Activated CD8-positive, alpha-beta memory T cell treated with anti-CD3 and anti-CD28 coated beads, Interleukin-2, amount 50 U/mL, for 1 hour (primary cell): ENCODE results near the gene IFNB1.

Source experiments
- DNase-seq: peaks from one replicate; pipeline ENCODE4 v3.0.0-alpha.2; 2020; ENCODE audit errors: extremely low read depth

The IFNB1 gene

GRCh38 chr9:21077781-21078180 is at the start of gene IFNB1:
IFNB1 (minus strand) TSS chr9:21077942; CDS start chr9:21077869, 73 bp downstream.
- DNase-seq: no peak

GRCh38 chr9:21121595-21122251 is 44.0 kb upstream of the IFNB1 start:
- DNase-seq: no peak

- no peak for DNase-seq
Measured at GRCh38 chr9:21121079-21121478, 43.3 kb upstream of the IFNB1 start.

- DNase-seq: no peak
Measured at GRCh38 chr9:21119093-21119770, 41.5 kb upstream of the IFNB1 start.

GRCh38 chr9:21114311-21114710 is 36.6 kb upstream of the IFNB1 start:
- DNase-seq: no peak

GRCh38 chr9:21110708-21111576 is 33.2 kb upstream of the IFNB1 start:
- DNase-seq: no peak

GRCh38 chr9:21104787-21105186 is 27.0 kb upstream of the IFNB1 start:
- DNase-seq: no peak

- DNase-seq: no peak
Measured at GRCh38 chr9:21102305-21102704, 24.6 kb upstream of the IFNB1 start.

- DNase-seq: no peak
Measured at GRCh38 chr9:21097817-21098216, 20.1 kb upstream of the IFNB1 start.

GRCh38 chr9:21096901-21097255 is 19.1 kb upstream of the IFNB1 start:
- DNase-seq: no peak

GRCh38 chr9:21096172-21096900 is 18.6 kb upstream of the IFNB1 start:
- no peak for DNase-seq

- DNase-seq: no peak
Measured at GRCh38 chr9:21095561-21095960, 17.8 kb upstream of the IFNB1 start.

GRCh38 chr9:21086538-21086937 is 8.8 kb upstream of the IFNB1 start:
- no peak for DNase-seq

- no peak for DNase-seq
Measured at GRCh38 chr9:21085005-21085404, 7.3 kb upstream of the IFNB1 start.

- no peak for DNase-seq
Measured at GRCh38 chr9:21084242-21084850, 6.6 kb upstream of the IFNB1 start.

- DNase-seq: no peak
Measured at GRCh38 chr9:21082671-21083070, 4.9 kb upstream of the IFNB1 start.

- DNase-seq: no peak
Measured at GRCh38 chr9:21081999-21082398, 4.3 kb upstream of the IFNB1 start.

GRCh38 chr9:21081451-21081850 is 3.7 kb upstream of the IFNB1 start:
- no peak for DNase-seq

GRCh38 chr9:21080793-21081192 is 3.1 kb upstream of the IFNB1 start:
- no peak for DNase-seq

- no peak for DNase-seq
Measured at GRCh38 chr9:21078702-21079101, 960 bp upstream of the IFNB1 start.

GRCh38 chr9:21075484-21075883 is 2.3 kb downstream of the IFNB1 start:
- DNase-seq: no peak

GRCh38 chr9:21070906-21071305 is 6.8 kb downstream of the IFNB1 start:
- DNase-seq: no peak
